ENCODE data around the gene VPS51. TPM values are rescaled to one million over a fixed set of nuclear protein-coding genes. Genes with fewer than 3 reads are reported as not detected.

VPS51 gene
- total RNA-seq: 100 to 1,000 TPM; 333 to 498 TPM

GRCh38 chr11:65095974-65096806, at the start of gene VPS51:
TSS of gene VPS51 (plus strand) at chr11:65096214. CDS start at chr11:65096251, 37 bp downstream.
- peak; percentile 76 for ATAC-seq (ENCODE audit: insufficient number of reproducible peaks, low FRiP score, low read depth)
- peak; percentile 72 for DNase-seq (ENCODE audit: low spot score)
- H3K36me3 ChIP-seq: no peaks in the 10 kb centered on the region

GRCh38 chr11:65047581-65048422, 48.2 kb upstream of the VPS51 start:
- Histone ChIP-seq H3K4me3 (peak overlapping the region; percentile 72), H3K27me3 (replicated peaks; ENCODE audit: insufficient read depth) (no peaks in the 10 kb centered on the region), H3K27ac (peak overlapping the region; percentile 2 to 5), H3K36me3 (no peaks in the 10 kb centered on the region), H3K9me3 (no peaks in the 10 kb centered on the region), H3K4me1 (ENCODE audit: control insufficient read depth in 1 of 2, low read depth in 2 of 2) (peaks cover 2 to 17% of the 10 kb centered on the region in 2 donors)
- ATAC-seq (ENCODE audit: insufficient number of reproducible peaks, low FRiP score, low read depth): no peak
- no peak for DNase-seq (ENCODE audit: low spot score)
- no peak for TF ChIP-seq CTCF (IDR thresholded peaks at IDR 0.05)

More at GRCh38 chr11:65095974-65096806, at the start of gene VPS51:
- Histone ChIP-seq H3K27ac (peak within 1 kb of the TSS; percentile 81 to 93), H3K4me3 (peak within 1 kb of the TSS; percentile 97), H3K4me1 (ENCODE audit: control insufficient read depth in 1 of 2, low read depth in 2 of 2) (peaks cover 9 to 18% of the 10 kb centered on the region in 2 donors), H3K27me3 (replicated peaks; ENCODE audit: insufficient read depth) (no peaks in the 10 kb centered on the region), H3K9me3 (no peaks in the 10 kb centered on the region)
- no peak for TF ChIP-seq CTCF (IDR thresholded peaks at IDR 0.05)

GRCh38 chr11:65051398-65051858, 44.6 kb upstream of the VPS51 start:
- ATAC-seq (ENCODE audit: insufficient number of reproducible peaks, low FRiP score, low read depth) (no peak), DNase-seq (ENCODE audit: low spot score) (no peak)
- peaks cover 2 to 16% of the 10 kb centered on the region in 2 donors for H3K4me1 ChIP-seq (ENCODE audit: control insufficient read depth in 1 of 2, low read depth in 2 of 2)
- H3K27me3 ChIP-seq (replicated peaks; ENCODE audit: insufficient read depth): no peaks in the 10 kb centered on the region
- H3K36me3 ChIP-seq: no peaks in the 10 kb centered on the region
- H3K27ac ChIP-seq: no peak overlapping the region
- H3K4me3 ChIP-seq: no peak overlapping the region
- H3K9me3 ChIP-seq: no peaks in the 10 kb centered on the region
- TF ChIP-seq CTCF (IDR thresholded peaks at IDR 0.05): no peak

GRCh38 chr11:65053827-65054508, 42.0 kb upstream of the VPS51 start:
- Histone ChIP-seq H3K27me3 (replicated peaks; ENCODE audit: insufficient read depth) (no peaks in the 10 kb centered on the region), H3K4me3 (no peak overlapping the region), H3K36me3 (no peaks in the 10 kb centered on the region), H3K27ac (no peak overlapping the region), H3K9me3 (no peaks in the 10 kb centered on the region), H3K4me1 (ENCODE audit: control insufficient read depth in 1 of 2, low read depth in 2 of 2) (no peaks in the 10 kb centered on the region)
- DNase-seq (ENCODE audit: low spot score) (no peak), ATAC-seq (ENCODE audit: insufficient number of reproducible peaks, low FRiP score, low read depth) (no peak)
- TF ChIP-seq CTCF (IDR thresholded peaks at IDR 0.05): no peak
